Measurements from ENCODE around the gene CT55. TPM values are rescaled to one million over a fixed set of nuclear protein-coding genes. Genes with fewer than 3 reads are reported as not detected.
"Not testable (repeated sequence)": the region's sequence is repeated elsewhere in the genome, so short reads cannot be mapped to it uniquely, and the experiment has no call there.

CT55 gene, protein sequence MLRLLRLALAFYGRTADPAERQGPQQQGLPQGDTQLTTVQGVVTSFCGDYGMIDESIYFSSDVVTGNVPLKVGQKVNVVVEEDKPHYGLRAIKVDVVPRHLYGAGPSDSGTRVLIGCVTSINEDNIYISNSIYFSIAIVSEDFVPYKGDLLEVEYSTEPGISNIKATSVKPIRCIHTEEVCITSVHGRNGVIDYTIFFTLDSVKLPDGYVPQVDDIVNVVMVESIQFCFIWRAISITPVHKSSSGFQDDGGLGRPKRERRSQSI
- total RNA-seq (2022) (not detected in 2 replicates), Bru-seq, nascent RNA (percentile 11 among the genes with signal in this experiment), BruChase-seq, experiment 1, labeled RNA remaining after a 2-hour chase (percentile 16 among the genes with signal in this experiment), BruChase-seq, experiment 2, labeled RNA remaining after a 6-hour chase (percentile 16 among the genes with signal in this experiment)
- long read RNA-seq: 0 reads

DNA sequence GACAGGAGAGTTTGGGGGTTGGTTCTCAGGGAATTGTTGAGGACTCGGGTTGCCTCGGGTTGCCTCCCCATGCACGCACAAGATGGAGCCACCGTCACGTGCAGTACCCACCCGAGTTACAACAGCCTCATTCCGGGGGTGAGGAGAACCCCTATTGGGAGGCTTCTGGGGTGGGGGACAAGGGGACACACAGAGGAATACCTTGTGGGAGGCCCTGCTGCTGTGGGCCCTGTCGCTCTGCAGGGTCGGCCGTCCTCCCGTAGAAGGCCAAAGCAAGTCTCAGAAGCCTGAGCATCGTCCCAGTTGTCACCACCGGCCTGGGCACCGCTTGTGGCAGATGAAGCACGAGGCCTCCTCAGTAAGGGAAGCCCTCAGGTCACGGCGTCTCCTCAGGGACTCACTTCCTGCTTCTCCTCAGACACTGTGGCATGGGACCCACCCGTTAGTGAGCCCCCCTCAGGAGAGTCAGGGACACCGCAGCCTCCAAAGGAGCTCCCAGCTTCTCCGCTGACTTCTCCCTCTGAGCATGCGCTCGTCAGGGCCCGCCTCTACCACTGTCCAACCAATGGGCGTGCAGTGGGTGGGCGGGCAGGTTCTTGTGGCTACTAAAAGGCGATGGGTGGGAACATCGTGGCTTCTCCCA is at the start of gene CT55:
Gene CT55, minus strand, starts transcription at position 522 of the 643 bp plus-strand sequence. Its CDS starts 227 bp downstream, at position 295.
- no peaks in the 10 kb centered on the region for H3K9me3 Mint-ChIP-seq (ENCODE audit: unreplicated experiment)
- ChIA-PET CTCF (interaction anchor here (1.0 kb wide), 1 partner anchor 59 kb away, joined by 3 read pairs; no protein-coding TSS in a partner anchor), POLR2A (no interaction called here)
- H3K36me3 Mint-ChIP-seq (ENCODE audit: insufficient read depth, unreplicated experiment): no peaks in the 10 kb centered on the region
- no peak within 1 kb of the TSS for H3K27ac Mint-ChIP-seq (ENCODE audit: unreplicated experiment)
- Histone ChIP-seq H3K9me3 (no peaks in the 10 kb centered on the region), H3K4me1 (no peaks in the 10 kb centered on the region), H3K27me3 (replicated peaks; ENCODE audit: control insufficient read depth, insufficient read depth, low read length) (no peaks in the 10 kb centered on the region), H3K4me3 (ENCODE audit: low read depth, low read length) (no peak within 1 kb of the TSS), H3K36me3 (ENCODE audit: control insufficient read depth, insufficient read depth, low read length) (no peaks in the 10 kb centered on the region)
- peak in 1 of 2 experiments; percentile 1 for DNase-seq
- no peak for TF ChIP-seq CTCF (IDR thresholded peaks at IDR 0.05; ENCODE audit: insufficient read depth in 1 of 2, low read depth in 1 of 2, low read length in 1 of 2, severe bottlenecking in 1 of 2, unreplicated experiment in 1 of 2)
- no peak within 1 kb of the TSS for H3K4me3 Mint-ChIP-seq (ENCODE audit: unreplicated experiment)
- peaks cover 17% of the 10 kb centered on the region for H3K27me3 Mint-ChIP-seq (ENCODE audit: insufficient read depth, unreplicated experiment)
- H3K4me1 Mint-ChIP-seq (ENCODE audit: low read depth, unreplicated experiment): no peaks in the 10 kb centered on the region
- BruUV-seq (replicated peaks): no TSS peak
- intact Hi-C loops (cut with micrococcal nuclease; ENCODE audit: unreplicated experiment): no loop called here

GRCh38 chrX:135213200-135213844 is 42.1 kb upstream of the CT55 start:
- no peaks in the 10 kb centered on the region for H3K36me3 Mint-ChIP-seq (ENCODE audit: insufficient read depth, unreplicated experiment)
- no peak overlapping the region for H3K4me3 Mint-ChIP-seq (ENCODE audit: unreplicated experiment)
- no TSS peak for BruUV-seq (replicated peaks)
- POLR2A ChIA-PET: no interaction called here
- no peak overlapping the region for H3K27ac Mint-ChIP-seq (ENCODE audit: unreplicated experiment)
- CTCF ChIA-PET: no interaction called here
- DNase-seq: no peak
- peaks cover 13% of the 10 kb centered on the region for H3K27me3 Mint-ChIP-seq (ENCODE audit: insufficient read depth, unreplicated experiment)
- no peak overlapping the region for H3K4me3 ChIP-seq (ENCODE audit: low read depth, low read length)
- no peaks in the 10 kb centered on the region for H3K36me3 ChIP-seq (ENCODE audit: control insufficient read depth, insufficient read depth, low read length)
- intact Hi-C loops (cut with micrococcal nuclease; ENCODE audit: unreplicated experiment): no loop called here
- H3K4me1 ChIP-seq: no peaks in the 10 kb centered on the region
- H3K27me3 ChIP-seq (replicated peaks; ENCODE audit: control insufficient read depth, insufficient read depth, low read length): no peaks in the 10 kb centered on the region
- H3K9me3 ChIP-seq: no peaks in the 10 kb centered on the region
- no peak for TF ChIP-seq CTCF (IDR thresholded peaks at IDR 0.05; ENCODE audit: insufficient read depth in 1 of 2, low read depth in 1 of 2, low read length in 1 of 2, severe bottlenecking in 1 of 2, unreplicated experiment in 1 of 2)
- no peaks in the 10 kb centered on the region for H3K9me3 Mint-ChIP-seq (ENCODE audit: unreplicated experiment)
- no peaks in the 10 kb centered on the region for H3K4me1 Mint-ChIP-seq (ENCODE audit: low read depth, unreplicated experiment)

- TF ChIP-seq CTCF (IDR thresholded peaks at IDR 0.05; ENCODE audit: insufficient read depth in 1 of 2, low read depth in 1 of 2, low read length in 1 of 2, severe bottlenecking in 1 of 2, unreplicated experiment in 1 of 2): peak; percentile 13 to 35
- H3K36me3 Mint-ChIP-seq (ENCODE audit: insufficient read depth, unreplicated experiment); intact Hi-C loops (cut with micrococcal nuclease; ENCODE audit: unreplicated experiment); H3K27ac Mint-ChIP-seq (ENCODE audit: unreplicated experiment); H3K4me3 Mint-ChIP-seq (ENCODE audit: unreplicated experiment); H3K27me3 Mint-ChIP-seq (ENCODE audit: insufficient read depth, unreplicated experiment); H3K4me3 ChIP-seq (ENCODE audit: low read depth, low read length); BruUV-seq (replicated peaks); H3K9me3 Mint-ChIP-seq (ENCODE audit: unreplicated experiment); H3K9me3 ChIP-seq; H3K4me1 ChIP-seq; H3K27me3 ChIP-seq (replicated peaks; ENCODE audit: control insufficient read depth, insufficient read depth, low read length); POLR2A ChIA-PET; H3K36me3 ChIP-seq (ENCODE audit: control insufficient read depth, insufficient read depth, low read length); CTCF ChIA-PET; H3K4me1 Mint-ChIP-seq (ENCODE audit: low read depth, unreplicated experiment): not testable (repeated sequence)
- DNase-seq: peak; percentile 24 to 36
Observed at GRCh38 chrX:135206427-135206826, 35.2 kb upstream of the CT55 start.
